ENCODE measurements around the gene PPIF. TPM values are rescaled to one million over a fixed set of nuclear protein-coding genes. Genes with fewer than 3 reads are reported as not detected.

PPIF gene
- total RNA-seq, 1 donor from 2014 or later: 120 TPM

DNA sequence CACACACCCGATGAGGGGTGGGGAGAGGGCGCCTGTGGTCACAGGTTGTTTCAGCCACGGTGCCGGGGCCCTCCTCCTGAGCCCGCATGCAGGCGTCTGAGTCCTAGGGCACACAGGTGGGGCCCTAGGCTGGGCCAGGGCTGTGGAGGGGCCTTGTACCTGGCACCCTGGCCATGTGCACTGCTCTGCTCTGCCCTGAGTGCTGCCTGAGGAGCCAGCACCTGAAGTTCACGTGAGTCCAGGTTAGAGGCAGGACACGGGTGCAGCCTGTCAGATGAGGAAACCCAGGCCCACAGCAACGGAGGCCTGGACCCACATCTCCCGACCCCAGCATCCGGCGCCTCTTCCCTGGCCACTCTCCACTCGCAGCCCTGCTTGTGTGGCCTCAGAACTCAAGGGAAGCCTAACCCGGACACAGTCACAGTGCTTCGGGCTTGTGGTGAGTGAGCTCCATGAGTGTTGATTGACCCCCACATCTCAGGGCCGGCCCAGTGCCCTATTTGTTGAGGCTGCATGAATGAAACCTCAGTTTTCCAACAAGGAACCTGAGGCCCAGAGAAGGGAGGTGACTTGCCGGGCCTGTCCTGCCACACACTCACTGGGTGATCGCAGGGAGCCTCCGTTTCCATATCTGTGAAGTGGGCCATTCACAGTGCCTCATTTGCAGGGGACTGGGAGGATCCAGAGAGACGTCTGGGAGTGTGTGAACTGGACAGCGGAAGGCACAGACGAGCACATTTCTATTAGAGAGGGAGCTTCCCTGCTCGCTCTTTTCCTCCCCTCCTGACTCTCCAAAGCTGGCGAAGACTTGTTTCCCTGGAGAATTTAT, 39.6 kb downstream of the PPIF start:
- Mint-ChIP-seq H3K27me3 (ENCODE audit: low read depth) (no peaks in the 10 kb centered on the region), H3K4me1 (ENCODE audit: low read depth) (peaks cover 3% of the 10 kb centered on the region), H3K27ac (no peak overlapping the region), H3K9me3 (no peaks in the 10 kb centered on the region), H3K36me3 (ENCODE audit: low read depth) (no peaks in the 10 kb centered on the region), H3K4me3 (ENCODE audit: low read depth) (no peak overlapping the region)
- intact Hi-C loops (cut with micrococcal nuclease): no loop called here
- DNase-seq (ENCODE audit: low spot score): no peak

- no peak overlapping the region for H3K4me3 Mint-ChIP-seq (ENCODE audit: low read depth)
- no peaks in the 10 kb centered on the region for H3K36me3 Mint-ChIP-seq (ENCODE audit: low read depth)
- H3K4me1 Mint-ChIP-seq (ENCODE audit: low read depth): peaks cover 3% of the 10 kb centered on the region
- no peaks in the 10 kb centered on the region for H3K27me3 Mint-ChIP-seq (ENCODE audit: low read depth)
- intact Hi-C loops (cut with micrococcal nuclease): no loop called here
- no peak overlapping the region for H3K27ac Mint-ChIP-seq
- H3K9me3 Mint-ChIP-seq: no peaks in the 10 kb centered on the region
- no peak for DNase-seq (ENCODE audit: low spot score)
Measured at GRCh38 chr10:79387466-79387973, 40.3 kb downstream of the PPIF start.

DNA sequence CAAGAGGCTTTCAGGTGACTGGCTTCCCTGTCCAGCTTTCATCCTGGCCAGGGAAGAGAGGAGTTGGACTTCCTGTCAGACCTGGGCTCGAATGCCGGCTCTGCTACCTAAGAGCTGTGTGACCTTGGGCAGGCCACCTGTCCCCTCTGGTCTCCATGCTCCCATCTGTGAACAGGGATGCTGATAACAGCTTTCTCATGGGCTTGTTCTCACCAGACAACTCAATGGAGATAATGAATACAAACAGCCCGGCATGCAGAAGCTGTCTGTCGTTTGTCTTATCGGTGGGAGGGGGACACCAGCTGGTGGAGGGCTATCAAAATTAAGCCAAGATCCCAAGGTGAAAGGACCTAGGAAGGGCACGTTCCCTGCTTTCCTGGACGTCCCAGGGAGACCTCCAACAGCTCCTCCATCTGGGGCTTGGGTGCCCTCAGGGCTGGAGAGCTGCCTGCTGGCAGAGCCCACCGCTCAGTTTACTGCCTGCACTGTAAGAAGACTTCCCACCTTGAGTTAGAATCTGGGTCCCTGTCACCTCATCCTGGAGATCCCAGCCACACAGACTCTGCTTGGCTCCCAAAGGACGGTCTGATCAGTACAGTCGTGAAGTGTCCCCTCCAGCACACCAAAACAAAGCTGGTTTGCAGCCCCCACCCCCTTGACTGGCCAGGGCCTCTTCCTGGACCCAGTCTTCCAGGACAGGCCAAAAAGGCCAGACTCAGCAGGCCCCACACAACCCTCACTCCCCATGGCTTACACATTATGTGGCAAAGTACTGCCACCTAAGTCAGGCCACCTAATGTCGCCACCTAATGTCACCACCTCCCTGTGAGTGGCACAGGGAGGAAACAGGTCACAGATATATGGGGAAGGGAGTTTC, 40.9 kb downstream of the PPIF start:
- peaks cover 3% of the 10 kb centered on the region for H3K4me1 Mint-ChIP-seq (ENCODE audit: low read depth)
- intact Hi-C loops (cut with micrococcal nuclease): no loop called here
- DNase-seq (ENCODE audit: low spot score): no peak
- no peak overlapping the region for H3K27ac Mint-ChIP-seq
- no peak overlapping the region for H3K4me3 Mint-ChIP-seq (ENCODE audit: low read depth)
- no peaks in the 10 kb centered on the region for H3K9me3 Mint-ChIP-seq
- H3K36me3 Mint-ChIP-seq (ENCODE audit: low read depth): no peaks in the 10 kb centered on the region
- no peaks in the 10 kb centered on the region for H3K27me3 Mint-ChIP-seq (ENCODE audit: low read depth)

DNA sequence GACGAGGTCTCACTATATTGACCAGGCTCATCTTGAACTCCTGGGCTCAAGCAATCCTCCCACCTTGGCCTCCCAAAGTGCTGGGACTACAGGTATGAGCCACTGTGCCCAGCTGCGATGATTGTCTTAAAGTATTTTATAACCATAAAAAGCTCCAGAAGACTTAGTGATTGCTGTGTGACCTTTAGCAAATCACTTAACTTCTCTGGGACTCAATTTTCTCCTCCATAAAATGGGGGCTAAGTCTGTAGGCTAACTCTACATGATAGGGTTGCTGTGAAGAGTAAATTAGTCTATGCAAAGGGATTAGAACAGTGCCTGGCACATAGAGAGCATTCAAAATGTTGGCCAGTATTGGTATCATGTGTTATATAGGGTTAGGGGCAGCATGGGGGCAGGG, 42.8 kb downstream of the PPIF start:
- Mint-ChIP-seq H3K9me3 (no peaks in the 10 kb centered on the region), H3K4me1 (ENCODE audit: low read depth) (peaks cover 3% of the 10 kb centered on the region), H3K4me3 (ENCODE audit: low read depth) (no peak overlapping the region), H3K27ac (no peak overlapping the region), H3K27me3 (ENCODE audit: low read depth) (peaks cover 2% of the 10 kb centered on the region), H3K36me3 (ENCODE audit: low read depth) (no peaks in the 10 kb centered on the region)
- no peak for DNase-seq (ENCODE audit: low spot score)
- intact Hi-C loops (cut with micrococcal nuclease): no loop called here

DNA sequence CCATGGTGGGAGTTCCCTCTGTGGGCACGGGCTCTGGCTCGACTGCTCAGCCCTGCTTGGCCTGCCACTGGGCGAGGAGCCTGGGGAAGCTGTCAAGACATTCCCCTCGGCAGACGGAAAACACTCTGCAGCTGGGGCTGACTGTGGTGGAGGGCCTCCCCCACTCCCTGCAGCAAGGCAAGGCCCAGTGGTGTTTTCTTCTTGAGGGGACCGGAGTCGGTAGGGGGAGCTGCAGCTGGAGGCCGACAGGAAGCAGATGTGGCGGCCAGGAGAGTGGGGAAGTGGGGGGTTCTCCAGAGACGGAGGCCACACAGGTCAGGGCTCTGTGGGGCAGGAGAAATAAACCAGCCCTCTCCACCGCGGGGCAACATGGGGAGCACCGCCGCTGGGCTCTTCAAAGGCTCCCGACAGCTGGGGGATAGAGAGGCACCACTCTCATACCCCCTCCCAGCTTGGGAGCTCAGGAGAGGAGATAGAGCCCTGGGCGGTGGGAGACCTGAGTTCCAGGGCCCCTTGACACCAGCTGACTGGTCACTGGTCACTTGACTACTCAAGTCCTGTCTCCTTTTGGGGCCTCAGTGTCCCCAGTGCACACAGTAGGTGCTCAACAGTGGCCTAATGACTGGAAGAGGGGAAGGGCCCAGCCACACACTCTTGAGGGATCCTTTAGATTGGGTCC, 43.4 kb downstream of the PPIF start:
- Mint-ChIP-seq H3K36me3 (ENCODE audit: low read depth) (no peaks in the 10 kb centered on the region), H3K9me3 (no peaks in the 10 kb centered on the region), H3K27me3 (ENCODE audit: low read depth) (peaks cover 4% of the 10 kb centered on the region), H3K4me3 (ENCODE audit: low read depth) (no peak overlapping the region), H3K27ac (no peak overlapping the region), H3K4me1 (ENCODE audit: low read depth) (peaks cover 3% of the 10 kb centered on the region)
- no peak for DNase-seq (ENCODE audit: low spot score)
- intact Hi-C loops (cut with micrococcal nuclease): no loop called here

DNA sequence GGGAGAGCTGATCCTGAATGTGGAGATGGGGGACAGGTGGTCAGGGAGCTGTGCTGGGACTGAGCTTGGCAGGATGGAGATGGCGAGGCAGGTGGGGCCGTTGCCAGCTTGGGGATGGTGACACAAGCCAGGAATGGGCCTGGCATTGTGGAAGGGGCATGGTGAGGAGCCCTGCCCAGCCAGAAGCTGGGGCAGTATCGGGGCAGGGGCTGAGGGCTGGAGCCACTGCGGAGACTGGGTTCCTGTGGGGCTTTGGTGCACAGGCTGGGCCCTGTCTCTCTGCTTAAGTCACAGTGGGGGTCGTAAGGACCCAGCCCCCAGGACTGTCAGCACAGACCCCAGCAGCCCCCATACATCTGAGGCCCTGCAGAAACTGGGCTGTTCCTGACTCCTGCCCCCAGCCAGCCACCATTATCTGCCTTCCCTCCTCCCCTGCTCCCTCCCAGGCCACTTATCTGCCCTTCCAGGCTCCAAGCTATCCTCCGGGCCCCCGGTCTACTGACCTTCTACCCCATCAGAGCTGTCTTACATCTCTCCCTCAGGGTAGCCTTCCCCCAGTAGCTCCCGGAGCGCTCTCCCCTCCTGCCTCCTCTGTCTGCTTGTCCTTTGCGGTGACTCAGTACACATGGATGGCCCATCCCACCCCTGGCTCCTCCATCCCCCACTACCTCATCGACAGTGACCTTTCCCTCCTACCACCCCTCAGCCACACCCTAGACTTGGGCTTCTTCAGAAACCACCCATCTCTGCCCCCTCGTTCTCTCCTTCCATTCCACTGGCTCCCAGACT, 44.2 kb downstream of the PPIF start:
- intact Hi-C loops (cut with micrococcal nuclease): no loop called here
- Mint-ChIP-seq H3K27me3 (ENCODE audit: low read depth) (peaks cover 7% of the 10 kb centered on the region), H3K36me3 (ENCODE audit: low read depth) (no peaks in the 10 kb centered on the region), H3K4me3 (ENCODE audit: low read depth) (no peak overlapping the region), H3K4me1 (ENCODE audit: low read depth) (peaks cover 3% of the 10 kb centered on the region), H3K27ac (no peak overlapping the region), H3K9me3 (no peaks in the 10 kb centered on the region)
- no peak for DNase-seq (ENCODE audit: low spot score)

DNA sequence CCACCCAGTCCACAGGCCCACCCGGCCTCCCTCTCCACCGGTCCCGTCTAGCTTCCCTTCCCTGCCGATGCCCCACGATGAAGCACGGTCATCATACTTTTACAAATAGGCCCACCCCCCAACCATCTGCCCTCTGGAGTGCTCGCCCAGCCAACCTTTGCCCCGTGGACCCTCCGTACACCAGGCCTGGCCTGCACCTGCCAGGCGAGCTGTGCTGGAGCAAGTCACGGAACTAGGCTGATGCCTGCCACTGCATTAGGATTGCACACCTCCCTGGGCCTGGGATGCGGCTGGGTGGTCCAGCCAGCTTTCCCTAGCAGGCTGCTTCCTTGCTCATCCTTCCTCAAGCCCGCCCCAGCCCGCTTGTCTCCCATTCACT, 44.7 kb downstream of the PPIF start:
- peaks cover 7% of the 10 kb centered on the region for H3K27me3 Mint-ChIP-seq (ENCODE audit: low read depth)
- no peaks in the 10 kb centered on the region for H3K36me3 Mint-ChIP-seq (ENCODE audit: low read depth)
- intact Hi-C loops (cut with micrococcal nuclease): no loop called here
- H3K9me3 Mint-ChIP-seq: no peaks in the 10 kb centered on the region
- no peak for DNase-seq (ENCODE audit: low spot score)
- H3K4me1 Mint-ChIP-seq (ENCODE audit: low read depth): peaks cover 3% of the 10 kb centered on the region
- no peak overlapping the region for H3K27ac Mint-ChIP-seq
- H3K4me3 Mint-ChIP-seq (ENCODE audit: low read depth): no peak overlapping the region

GRCh38 chr10:79392506-79393176, 45.4 kb downstream of the PPIF start:
- Mint-ChIP-seq H3K4me3 (ENCODE audit: low read depth) (no peak overlapping the region), H3K27ac (no peak overlapping the region), H3K27me3 (ENCODE audit: low read depth) (peaks cover 7% of the 10 kb centered on the region), H3K36me3 (ENCODE audit: low read depth) (no peaks in the 10 kb centered on the region), H3K4me1 (ENCODE audit: low read depth) (peaks cover 3% of the 10 kb centered on the region), H3K9me3 (no peaks in the 10 kb centered on the region)
- intact Hi-C loops (cut with micrococcal nuclease): no loop called here
- no peak for DNase-seq (ENCODE audit: low spot score)

DNA sequence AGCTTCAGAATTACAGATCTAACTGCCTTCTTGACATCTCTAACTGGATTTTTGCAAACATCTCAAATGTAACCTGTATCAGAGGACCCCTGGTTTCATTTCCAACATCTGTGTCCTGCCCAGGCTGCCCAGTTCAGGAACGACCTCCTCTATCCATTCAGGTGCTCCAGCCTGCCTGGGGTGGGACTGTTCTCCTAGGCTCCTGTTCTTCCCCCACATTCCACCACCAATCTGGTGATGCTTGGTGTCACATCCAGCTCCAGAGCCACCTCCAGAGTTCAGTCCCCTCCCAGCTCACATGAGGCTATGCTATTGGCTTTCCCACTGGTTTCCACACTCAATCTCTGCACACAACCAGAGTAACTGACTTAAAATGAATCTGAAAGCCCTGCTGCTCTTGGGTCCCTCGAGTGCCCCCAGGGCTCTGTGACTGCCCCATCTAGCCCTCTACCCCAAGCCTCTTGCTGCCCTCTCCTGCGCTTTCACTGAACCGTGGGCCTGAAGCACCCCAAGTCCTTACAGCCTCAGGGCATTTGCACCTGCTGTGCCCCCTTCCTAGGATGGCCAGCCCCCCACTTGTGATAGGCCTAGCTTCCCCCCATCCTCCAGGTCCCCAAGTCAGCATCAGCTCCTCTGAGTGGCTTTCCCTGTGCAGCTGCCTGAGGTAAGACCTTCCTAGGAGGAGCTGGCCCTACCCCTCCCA, 46.1 kb downstream of the PPIF start:
- intact Hi-C loops (cut with micrococcal nuclease): no loop called here
- Mint-ChIP-seq H3K4me1 (ENCODE audit: low read depth) (peaks cover 3% of the 10 kb centered on the region), H3K9me3 (no peaks in the 10 kb centered on the region), H3K4me3 (ENCODE audit: low read depth) (no peak overlapping the region), H3K27me3 (ENCODE audit: low read depth) (peaks cover 7% of the 10 kb centered on the region), H3K27ac (no peak overlapping the region), H3K36me3 (ENCODE audit: low read depth) (no peaks in the 10 kb centered on the region)
- no peak for DNase-seq (ENCODE audit: low spot score)

DNA sequence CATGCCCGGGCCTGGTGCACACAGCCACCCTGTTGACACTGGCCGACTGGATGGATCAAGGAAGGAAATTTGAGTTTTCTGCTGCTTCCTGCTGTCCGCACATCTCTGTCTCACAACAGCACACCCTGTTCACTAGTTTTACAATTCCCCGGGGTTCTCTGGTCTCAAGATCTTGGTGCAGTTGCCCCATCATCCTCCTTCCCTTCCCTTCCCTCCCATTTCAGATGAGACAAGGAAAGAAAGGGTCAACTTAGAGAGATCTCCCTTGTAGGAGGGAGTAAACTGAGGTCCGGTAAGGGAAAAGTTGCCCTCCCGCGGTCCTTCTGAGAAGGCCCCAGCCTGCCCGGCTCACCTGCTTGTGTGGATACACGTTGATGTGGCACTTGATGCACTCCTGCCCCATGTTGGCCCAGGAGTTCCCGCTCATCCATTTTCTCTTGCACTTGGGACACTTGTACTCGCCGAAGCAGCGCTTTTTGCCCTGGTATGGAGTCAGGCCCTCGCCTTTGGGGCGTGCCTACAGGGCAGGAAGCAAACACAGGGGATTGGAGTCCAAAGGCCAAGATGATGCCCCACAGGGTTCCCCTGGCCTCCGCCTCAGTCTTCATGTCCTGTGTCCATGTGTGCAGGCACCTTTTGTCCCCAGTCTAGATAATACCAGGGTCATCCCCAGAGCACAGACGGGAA, 46.8 kb downstream of the PPIF start:
- DNase-seq (ENCODE audit: low spot score): no peak
- no peak overlapping the region for H3K27ac Mint-ChIP-seq
- H3K9me3 Mint-ChIP-seq: no peaks in the 10 kb centered on the region
- H3K4me1 Mint-ChIP-seq (ENCODE audit: low read depth): peaks cover under 1% of the 10 kb centered on the region
- H3K4me3 Mint-ChIP-seq (ENCODE audit: low read depth): no peak overlapping the region
- intact Hi-C loops (cut with micrococcal nuclease): no loop called here
- H3K27me3 Mint-ChIP-seq (ENCODE audit: low read depth): peaks cover 7% of the 10 kb centered on the region
- no peaks in the 10 kb centered on the region for H3K36me3 Mint-ChIP-seq (ENCODE audit: low read depth)

DNA sequence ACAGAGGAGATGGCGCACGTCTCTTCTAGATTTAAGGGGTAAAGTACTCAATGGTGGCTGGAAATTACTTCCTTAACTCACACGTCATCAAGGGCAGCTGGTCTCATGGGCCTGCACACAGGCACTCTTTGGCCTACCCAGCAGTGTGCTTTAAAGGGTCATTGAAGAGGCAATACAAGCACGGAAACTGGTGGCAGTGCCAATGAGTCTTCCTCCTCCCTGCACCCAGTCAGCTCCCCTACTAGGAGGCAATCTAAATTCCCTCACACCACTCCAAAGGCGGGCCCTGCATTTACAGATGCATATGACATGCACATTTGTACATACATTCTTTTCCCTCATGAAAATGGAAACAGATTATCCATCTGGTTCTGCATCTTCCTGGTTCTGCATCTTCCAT, 47.4 kb downstream of the PPIF start:
- Mint-ChIP-seq H3K4me3 (ENCODE audit: low read depth) (no peak overlapping the region), H3K9me3 (no peaks in the 10 kb centered on the region), H3K27ac (no peak overlapping the region), H3K36me3 (ENCODE audit: low read depth) (no peaks in the 10 kb centered on the region), H3K27me3 (ENCODE audit: low read depth) (peaks cover 7% of the 10 kb centered on the region), H3K4me1 (ENCODE audit: low read depth) (no peaks in the 10 kb centered on the region)
- no peak for DNase-seq (ENCODE audit: low spot score)
- intact Hi-C loops (cut with micrococcal nuclease): no loop called here

Data from activated T-helper 2 cell treated with anti-CD3 and anti-CD28 coated beads, Interferon-gamma antibody, Interleukin-2, Interleukin-4, amounts not matched to agents 10 μg/mL and 5 μg/mL and 100 μg/mL, durations not matched to agents 14 hours and 24 hours and 36 hours (primary cell).